ENCODE data around the gene NRXN3. TPM values are rescaled to one million over a fixed set of nuclear protein-coding genes. Genes with fewer than 3 reads are reported as not detected.
A peak's percentile ranks its signal among the peaks of the same experiment; 100 is the strongest.

Gene NRXN3
- total and polyA plus RNA-seq, 2 experiments from 2014 or later: 1.0 to 1.8 TPM

DNA sequence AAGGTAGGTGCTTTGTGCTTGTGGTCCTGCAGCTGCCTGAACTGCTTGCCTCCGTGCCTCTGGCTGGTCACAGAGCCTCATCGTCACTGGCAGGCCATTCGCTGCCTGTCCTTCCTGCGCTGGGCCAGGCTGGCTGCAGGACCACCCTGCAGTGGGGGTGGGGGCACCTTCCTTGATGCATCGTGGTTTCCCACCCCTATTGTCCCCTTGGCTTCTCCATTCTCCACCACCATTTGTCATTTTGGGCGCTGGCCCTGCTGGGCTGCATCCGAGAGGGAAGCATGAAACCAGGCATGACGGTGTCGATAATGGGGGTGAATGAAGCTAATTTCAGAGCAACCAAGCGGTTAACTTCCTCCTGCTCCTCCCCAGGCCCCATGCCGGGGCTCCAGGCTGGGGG, 127.7 kb downstream of the NRXN3 start:
- H4K20me1 ChIP-seq (replicated peaks; ENCODE audit: insufficient read depth): no peaks in the 10 kb centered on the region
- Mint-ChIP-seq H3K4me1 (peaks cover 25% of the 10 kb centered on the region), H3K27me3 (ENCODE audit: insufficient read depth, low read depth, poor library complexity) (peaks cover 5% of the 10 kb centered on the region), H3K36me3 (ENCODE audit: low read depth) (no peaks in the 10 kb centered on the region), H3K27ac (peak overlapping the region; percentile 66), H3K4me3 (no peak overlapping the region), H3K9me3 (no peaks in the 10 kb centered on the region)
- no peak overlapping the region for H3K4me3 ChIP-seq
- no peaks in the 10 kb centered on the region for H3K79me2 ChIP-seq (replicated peaks; ENCODE audit: insufficient read depth)
- H3K9me2 ChIP-seq (ENCODE audit: insufficient read depth): peaks cover 7% of the 10 kb centered on the region; the same call in 1 of the 2 replicates
- no peaks in the 10 kb centered on the region for H3K36me3 ChIP-seq (ENCODE audit: insufficient read depth)
- peaks cover 4% of the 10 kb centered on the region for H3K4me1 ChIP-seq (ENCODE audit: insufficient read depth)
- DNase-seq (ENCODE audit: low spot score) (no peak), ATAC-seq (no peak; the same call in 1 of the 3 replicates)
- TF ChIP-seq EZH2phosphoT487 (IDR thresholded peaks at IDR 0.05; ENCODE audit: unreplicated experiment): no peak
- TF ChIP-seq POLR2AphosphoS5 (IDR thresholded peaks at IDR 0.05; ENCODE audit: low read depth): no peak
- TF ChIP-seq ZNF114 (CRISPR knock-in tag; IDR thresholded peaks at IDR 0.05): no peak
- TF ChIP-seq, protein P1, sequence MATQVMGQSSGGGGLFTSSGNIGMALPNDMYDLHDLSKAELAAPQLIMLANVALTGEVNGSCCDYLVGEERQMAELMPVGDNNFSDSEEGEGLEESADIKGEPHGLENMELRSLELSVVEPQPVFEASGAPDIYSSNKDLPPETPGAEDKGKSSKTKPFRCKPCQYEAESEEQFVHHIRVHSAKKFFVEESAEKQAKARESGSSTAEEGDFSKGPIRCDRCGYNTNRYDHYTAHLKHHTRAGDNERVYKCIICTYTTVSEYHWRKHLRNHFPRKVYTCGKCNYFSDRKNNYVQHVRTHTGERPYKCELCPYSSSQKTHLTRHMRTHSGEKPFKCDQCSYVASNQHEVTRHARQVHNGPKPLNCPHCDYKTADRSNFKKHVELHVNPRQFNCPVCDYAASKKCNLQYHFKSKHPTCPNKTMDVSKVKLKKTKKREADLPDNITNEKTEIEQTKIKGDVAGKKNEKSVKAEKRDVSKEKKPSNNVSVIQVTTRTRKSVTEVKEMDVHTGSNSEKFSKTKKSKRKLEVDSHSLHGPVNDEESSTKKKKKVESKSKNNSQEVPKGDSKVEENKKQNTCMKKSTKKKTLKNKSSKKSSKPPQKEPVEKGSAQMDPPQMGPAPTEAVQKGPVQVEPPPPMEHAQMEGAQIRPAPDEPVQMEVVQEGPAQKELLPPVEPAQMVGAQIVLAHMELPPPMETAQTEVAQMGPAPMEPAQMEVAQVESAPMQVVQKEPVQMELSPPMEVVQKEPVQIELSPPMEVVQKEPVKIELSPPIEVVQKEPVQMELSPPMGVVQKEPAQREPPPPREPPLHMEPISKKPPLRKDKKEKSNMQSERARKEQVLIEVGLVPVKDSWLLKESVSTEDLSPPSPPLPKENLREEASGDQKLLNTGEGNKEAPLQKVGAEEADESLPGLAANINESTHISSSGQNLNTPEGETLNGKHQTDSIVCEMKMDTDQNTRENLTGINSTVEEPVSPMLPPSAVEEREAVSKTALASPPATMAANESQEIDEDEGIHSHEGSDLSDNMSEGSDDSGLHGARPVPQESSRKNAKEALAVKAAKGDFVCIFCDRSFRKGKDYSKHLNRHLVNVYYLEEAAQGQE (IDR thresholded peaks at IDR 0.05; ENCODE audit: unreplicated experiment): no peak
- TF ChIP-seq, protein P2, sequence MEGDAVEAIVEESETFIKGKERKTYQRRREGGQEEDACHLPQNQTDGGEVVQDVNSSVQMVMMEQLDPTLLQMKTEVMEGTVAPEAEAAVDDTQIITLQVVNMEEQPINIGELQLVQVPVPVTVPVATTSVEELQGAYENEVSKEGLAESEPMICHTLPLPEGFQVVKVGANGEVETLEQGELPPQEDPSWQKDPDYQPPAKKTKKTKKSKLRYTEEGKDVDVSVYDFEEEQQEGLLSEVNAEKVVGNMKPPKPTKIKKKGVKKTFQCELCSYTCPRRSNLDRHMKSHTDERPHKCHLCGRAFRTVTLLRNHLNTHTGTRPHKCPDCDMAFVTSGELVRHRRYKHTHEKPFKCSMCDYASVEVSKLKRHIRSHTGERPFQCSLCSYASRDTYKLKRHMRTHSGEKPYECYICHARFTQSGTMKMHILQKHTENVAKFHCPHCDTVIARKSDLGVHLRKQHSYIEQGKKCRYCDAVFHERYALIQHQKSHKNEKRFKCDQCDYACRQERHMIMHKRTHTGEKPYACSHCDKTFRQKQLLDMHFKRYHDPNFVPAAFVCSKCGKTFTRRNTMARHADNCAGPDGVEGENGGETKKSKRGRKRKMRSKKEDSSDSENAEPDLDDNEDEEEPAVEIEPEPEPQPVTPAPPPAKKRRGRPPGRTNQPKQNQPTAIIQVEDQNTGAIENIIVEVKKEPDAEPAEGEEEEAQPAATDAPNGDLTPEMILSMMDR (conservative IDR thresholded peaks at IDR 0.05; ENCODE audit: low read depth in 2 of 2): no peak
- TF ChIP-seq ZNF462 (CRISPR knock-in tag; IDR thresholded peaks at IDR 0.05): no peak
- H3K27ac ChIP-seq (ENCODE audit: low read depth): no peak overlapping the region
- peak overlapping the region; percentile 90; the same call in 1 of the 2 replicates for H2AFZ ChIP-seq
- H3F3A ChIP-seq (replicated peaks; ENCODE audit: low read depth): no peaks in the 10 kb centered on the region
- H3K4me2 ChIP-seq: no peak overlapping the region
- H3K27me3 ChIP-seq (ENCODE audit: insufficient read depth): no peaks in the 10 kb centered on the region

Data from GM23338 (cell line).